Left ventricle myocardium inferior (tissue), 1 donor: Measurements from ENCODE around the gene AUTS2. TPM values are rescaled to one million over a fixed set of nuclear protein-coding genes. Genes with fewer than 3 reads are reported as not detected.
"Not testable (repeated sequence)": the region's sequence is repeated elsewhere in the genome, so short reads cannot be mapped to it uniquely, and the experiment has no call there.

Experiments used
- DNase-seq: peaks from one replicate; pipeline ENCODE4 v3.0.0-alpha.2; 2020
- H3K27ac ChIP-seq: fragments of 200-600 bp; replicated peaks from 2 replicates; pipeline ENCODE4 v1.8.0; 2021
- H3K27me3 ChIP-seq: fragments of 200-600 bp; 2 replicates; pipeline ENCODE4 v1.8.0; 2021; ENCODE audit warnings: low read depth
- H3K36me3 ChIP-seq: fragments of 200-600 bp; 2 replicates; pipeline ENCODE4 v1.8.0; 2021
- H3K4me1 ChIP-seq: fragments of 200-600 bp; 2 replicates; pipeline ENCODE4 v1.8.0; 2021
- H3K4me3 ChIP-seq: fragments of 200-600 bp; 2 replicates; pipeline ENCODE4 v1.8.0; 2021; ENCODE audit warnings: mild to moderate bottlenecking, moderate library complexity
- H3K9me3 ChIP-seq: fragments of 200-600 bp; replicated peaks from 2 replicates; pipeline ENCODE4 v1.8.0; 2021
- intact Hi-C: fragments of 100-400 bp; cut with micrococcal nuclease; formaldehyde crosslinking; loops from one replicate; pipeline ENCODE4 v1.11.0; 2022
- total RNA-seq: library from RNA; stranded (reverse); fragmentation: NEBNext Ultra II Directional; extraction: Animal tissue kit (Norgen Biotek cat#: 25700); gene quantifications from one replicate; pipeline ENCODE4 v1.2.1, GENCODE V29; 2021
- TF ChIP-seq, protein P1 (sequence below): fragments of 200-600 bp; IDR thresholded peaks from 2 replicates; pipeline ENCODE4 v1.8.0; 2021; ENCODE audit warnings: antibody characterized with exemption, mild to moderate bottlenecking, borderline replicate concordance
- donor health status: DM: no; HTN: yes; CAD: no; lungs with severe emphysema.

Gene AUTS2
- total RNA-seq, 1 donor from 2014 or later = 10.5 TPM

- intact Hi-C loops = no loop called here
- no peak for DNase-seq
- no peaks in the 10 kb centered on the region for H3K4me1 ChIP-seq
- H3K4me3 ChIP-seq = no peak overlapping the region
- no peaks in the 10 kb centered on the region for H3K36me3 ChIP-seq
- H3K27ac ChIP-seq = no peak overlapping the region
- TF ChIP-seq, protein P1, sequence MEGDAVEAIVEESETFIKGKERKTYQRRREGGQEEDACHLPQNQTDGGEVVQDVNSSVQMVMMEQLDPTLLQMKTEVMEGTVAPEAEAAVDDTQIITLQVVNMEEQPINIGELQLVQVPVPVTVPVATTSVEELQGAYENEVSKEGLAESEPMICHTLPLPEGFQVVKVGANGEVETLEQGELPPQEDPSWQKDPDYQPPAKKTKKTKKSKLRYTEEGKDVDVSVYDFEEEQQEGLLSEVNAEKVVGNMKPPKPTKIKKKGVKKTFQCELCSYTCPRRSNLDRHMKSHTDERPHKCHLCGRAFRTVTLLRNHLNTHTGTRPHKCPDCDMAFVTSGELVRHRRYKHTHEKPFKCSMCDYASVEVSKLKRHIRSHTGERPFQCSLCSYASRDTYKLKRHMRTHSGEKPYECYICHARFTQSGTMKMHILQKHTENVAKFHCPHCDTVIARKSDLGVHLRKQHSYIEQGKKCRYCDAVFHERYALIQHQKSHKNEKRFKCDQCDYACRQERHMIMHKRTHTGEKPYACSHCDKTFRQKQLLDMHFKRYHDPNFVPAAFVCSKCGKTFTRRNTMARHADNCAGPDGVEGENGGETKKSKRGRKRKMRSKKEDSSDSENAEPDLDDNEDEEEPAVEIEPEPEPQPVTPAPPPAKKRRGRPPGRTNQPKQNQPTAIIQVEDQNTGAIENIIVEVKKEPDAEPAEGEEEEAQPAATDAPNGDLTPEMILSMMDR = no peak
- H3K27me3 ChIP-seq = no peaks in the 10 kb centered on the region
- no peaks in the 10 kb centered on the region for H3K9me3 ChIP-seq
Measured at GRCh38 chr7:70271617-70272081, 673.4 kb downstream of the AUTS2 start.

GRCh38 chr7:70275570-70275969 lies 677.3 kb downstream of the AUTS2 start:
- H3K9me3 ChIP-seq, H3K4me1 ChIP-seq, H3K27me3 ChIP-seq, H3K36me3 ChIP-seq, intact Hi-C loops, DNase-seq, H3K4me3 ChIP-seq, H3K27ac ChIP-seq: not testable (repeated sequence)

- Histone ChIP-seq H3K9me3 (no peaks in the 10 kb centered on the region), H3K27ac (no peak overlapping the region), H3K27me3 (no peaks in the 10 kb centered on the region), H3K36me3 (no peaks in the 10 kb centered on the region), H3K4me1 (no peaks in the 10 kb centered on the region), H3K4me3 (no peak overlapping the region)
- TF ChIP-seq, protein P1 = no peak
- intact Hi-C loops = no loop called here
- no peak for DNase-seq
Measured at GRCh38 chr7:70285187-70285586, 686.9 kb downstream of the AUTS2 start.

DNA sequence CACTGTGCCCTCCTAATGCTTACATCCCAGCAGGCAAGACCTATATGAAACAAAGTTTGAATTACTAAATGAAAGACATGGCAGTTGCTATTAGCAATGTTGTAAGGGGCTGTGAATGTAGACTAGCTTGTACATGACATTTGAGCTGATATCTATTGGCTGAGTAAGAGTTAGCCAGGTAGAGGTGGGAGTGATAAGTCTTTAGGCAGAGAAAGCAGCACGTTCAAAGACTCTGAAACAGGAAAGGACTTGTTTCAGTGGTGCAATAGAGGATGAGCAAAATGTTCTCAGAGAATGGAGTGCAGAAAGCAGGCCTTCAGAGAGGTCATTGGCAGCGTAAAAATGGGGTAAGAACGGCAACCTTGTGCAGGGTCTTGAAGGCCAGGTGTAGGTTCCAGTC lies 687.6 kb downstream of the AUTS2 start:
- H3K4me1 ChIP-seq = no peaks in the 10 kb centered on the region
- no peaks in the 10 kb centered on the region for H3K9me3 ChIP-seq
- H3K4me3 ChIP-seq = no peak overlapping the region
- intact Hi-C loops = no loop called here
- no peaks in the 10 kb centered on the region for H3K36me3 ChIP-seq
- no peak for DNase-seq
- no peak overlapping the region for H3K27ac ChIP-seq
- TF ChIP-seq, protein P1 = no peak
- no peaks in the 10 kb centered on the region for H3K27me3 ChIP-seq

DNA sequence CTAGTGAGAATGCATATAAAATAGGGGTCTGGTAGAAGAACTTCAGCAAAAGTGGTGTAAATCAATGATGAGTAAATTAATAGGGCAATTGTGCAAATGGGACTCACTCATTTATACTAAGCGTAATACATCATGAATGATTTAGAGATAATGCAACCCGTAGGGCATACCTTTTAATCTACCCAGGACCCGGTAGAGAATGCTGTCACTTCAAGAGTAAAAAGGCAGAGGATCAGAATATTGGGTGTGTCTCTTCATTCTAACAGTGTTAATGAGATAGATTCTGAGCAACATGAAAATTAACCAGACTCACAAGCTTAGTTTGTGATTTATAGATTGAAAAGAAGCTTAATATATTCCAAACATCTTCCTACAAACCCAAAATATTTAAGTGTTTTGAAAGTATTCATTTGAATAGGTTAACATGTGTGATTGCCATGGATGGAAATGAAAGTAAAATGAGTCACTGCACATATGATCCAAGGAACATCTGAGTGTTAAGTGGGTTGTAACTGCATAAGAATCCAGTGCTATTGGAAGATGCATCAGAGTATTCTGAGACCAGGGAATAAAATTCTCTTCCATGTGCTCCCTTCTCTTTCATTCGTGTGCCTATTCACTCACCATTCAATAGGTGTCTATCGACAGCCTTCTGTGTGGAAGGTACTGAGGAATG lies 690.6 kb downstream of the AUTS2 start:
- no peaks in the 10 kb centered on the region for H3K9me3 ChIP-seq
- H3K27me3 ChIP-seq = no peaks in the 10 kb centered on the region
- no peaks in the 10 kb centered on the region for H3K36me3 ChIP-seq
- no peak overlapping the region for H3K4me3 ChIP-seq
- TF ChIP-seq, protein P1 = no peak
- no peak for DNase-seq
- intact Hi-C loops = no loop called here
- no peaks in the 10 kb centered on the region for H3K4me1 ChIP-seq
- no peak overlapping the region for H3K27ac ChIP-seq

DNA sequence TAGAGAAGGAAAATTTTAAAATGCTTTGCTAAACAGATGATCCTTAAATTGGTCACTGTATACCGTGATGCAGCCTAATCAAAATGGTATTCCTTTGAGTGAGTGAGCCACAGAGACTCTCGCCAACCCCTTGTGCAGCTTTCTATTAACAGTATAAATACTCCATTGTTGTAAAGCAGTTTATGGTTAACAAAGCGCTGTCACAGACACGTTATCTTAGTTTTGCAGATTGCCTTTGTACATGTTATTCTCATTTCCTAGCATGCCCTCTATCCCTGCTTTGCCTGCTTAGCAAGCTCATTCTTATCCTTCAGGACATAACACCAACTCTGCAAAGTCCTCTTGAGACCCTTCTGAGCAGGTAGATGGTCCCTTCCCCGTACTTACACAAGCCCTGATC lies 694.4 kb downstream of the AUTS2 start:
- DNase-seq = no peak
- Histone ChIP-seq H3K36me3 (no peaks in the 10 kb centered on the region), H3K4me1 (no peaks in the 10 kb centered on the region), H3K27me3 (no peaks in the 10 kb centered on the region), H3K27ac (no peak overlapping the region), H3K9me3 (no peaks in the 10 kb centered on the region), H3K4me3 (no peak overlapping the region)
- intact Hi-C loops = no loop called here
- TF ChIP-seq, protein P1 = no peak
